Measurements from ENCODE around the gene CCDC107.

DNA sequence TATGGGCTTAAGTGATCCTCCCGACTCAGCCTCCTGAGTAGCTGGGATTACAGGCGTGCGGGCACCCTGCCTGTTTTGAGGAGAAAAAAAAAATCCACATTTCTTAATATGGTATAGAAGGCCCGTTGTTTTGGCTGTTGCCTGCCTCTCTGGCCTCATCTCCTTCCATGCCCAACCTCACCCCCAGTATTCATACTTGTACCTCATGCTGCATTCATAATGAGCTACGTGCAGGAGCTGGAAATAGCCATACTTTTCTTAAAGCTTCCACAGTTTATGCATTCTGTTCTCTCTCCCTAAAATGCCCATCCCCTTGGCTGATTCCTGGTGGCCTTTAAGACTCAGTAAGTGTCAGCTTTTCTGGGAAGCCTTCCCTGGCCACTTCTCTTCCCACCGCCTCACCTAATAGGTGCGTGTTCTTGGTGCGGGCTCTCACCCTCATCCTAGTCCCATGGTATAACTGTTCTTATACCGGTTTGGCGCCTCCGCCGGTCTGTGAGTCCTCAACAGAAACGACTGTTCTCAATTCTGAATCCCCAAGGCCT, 33.7 kb downstream of the CCDC107 start:
- TF ChIP-seq, protein P1, sequence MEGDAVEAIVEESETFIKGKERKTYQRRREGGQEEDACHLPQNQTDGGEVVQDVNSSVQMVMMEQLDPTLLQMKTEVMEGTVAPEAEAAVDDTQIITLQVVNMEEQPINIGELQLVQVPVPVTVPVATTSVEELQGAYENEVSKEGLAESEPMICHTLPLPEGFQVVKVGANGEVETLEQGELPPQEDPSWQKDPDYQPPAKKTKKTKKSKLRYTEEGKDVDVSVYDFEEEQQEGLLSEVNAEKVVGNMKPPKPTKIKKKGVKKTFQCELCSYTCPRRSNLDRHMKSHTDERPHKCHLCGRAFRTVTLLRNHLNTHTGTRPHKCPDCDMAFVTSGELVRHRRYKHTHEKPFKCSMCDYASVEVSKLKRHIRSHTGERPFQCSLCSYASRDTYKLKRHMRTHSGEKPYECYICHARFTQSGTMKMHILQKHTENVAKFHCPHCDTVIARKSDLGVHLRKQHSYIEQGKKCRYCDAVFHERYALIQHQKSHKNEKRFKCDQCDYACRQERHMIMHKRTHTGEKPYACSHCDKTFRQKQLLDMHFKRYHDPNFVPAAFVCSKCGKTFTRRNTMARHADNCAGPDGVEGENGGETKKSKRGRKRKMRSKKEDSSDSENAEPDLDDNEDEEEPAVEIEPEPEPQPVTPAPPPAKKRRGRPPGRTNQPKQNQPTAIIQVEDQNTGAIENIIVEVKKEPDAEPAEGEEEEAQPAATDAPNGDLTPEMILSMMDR (conservative IDR thresholded peaks at IDR 0.05; ENCODE audit: low read depth, low read length) = no peak
- TF ChIP-seq EZH2 (IDR thresholded peaks at IDR 0.05; ENCODE audit: low read length, unreplicated experiment) (no peak), EZH2phosphoT487 (IDR thresholded peaks at IDR 0.05; ENCODE audit: borderline replicate concordance, low read length) (no peak)

All from PC-3 (cell line).